Stimulated activated CD8-positive, alpha-beta memory T cell treated with anti-CD3 and anti-CD28 coated beads, Interleukin-15, amount 100 ng/mL, for 4 hours (primary cell): ENCODE measurements around the gene CLNK.
A peak's percentile ranks its signal among the peaks of the same experiment; 100 is the strongest.

ENCODE experiments used
- DNase-seq, 2 donors: peaks; one replicate each; pipeline ENCODE4 v3.0.0-alpha.2; 2020; ENCODE audit warnings: low read depth in 2 of 2

The CLNK gene

GRCh38 chr4:10613926-10614478, 70.6 kb downstream of the CLNK start:
- no peak for DNase-seq

GRCh38 chr4:10612476-10612875, 72.1 kb downstream of the CLNK start:
- no peak for DNase-seq

- no peak for DNase-seq
Measured at GRCh38 chr4:10611673-10612072, 72.9 kb downstream of the CLNK start.

GRCh38 chr4:10608501-10609219, 75.9 kb downstream of the CLNK start:
- DNase-seq = no peak

GRCh38 chr4:10607206-10607605, 77.4 kb downstream of the CLNK start:
- DNase-seq = no peak

DNA sequence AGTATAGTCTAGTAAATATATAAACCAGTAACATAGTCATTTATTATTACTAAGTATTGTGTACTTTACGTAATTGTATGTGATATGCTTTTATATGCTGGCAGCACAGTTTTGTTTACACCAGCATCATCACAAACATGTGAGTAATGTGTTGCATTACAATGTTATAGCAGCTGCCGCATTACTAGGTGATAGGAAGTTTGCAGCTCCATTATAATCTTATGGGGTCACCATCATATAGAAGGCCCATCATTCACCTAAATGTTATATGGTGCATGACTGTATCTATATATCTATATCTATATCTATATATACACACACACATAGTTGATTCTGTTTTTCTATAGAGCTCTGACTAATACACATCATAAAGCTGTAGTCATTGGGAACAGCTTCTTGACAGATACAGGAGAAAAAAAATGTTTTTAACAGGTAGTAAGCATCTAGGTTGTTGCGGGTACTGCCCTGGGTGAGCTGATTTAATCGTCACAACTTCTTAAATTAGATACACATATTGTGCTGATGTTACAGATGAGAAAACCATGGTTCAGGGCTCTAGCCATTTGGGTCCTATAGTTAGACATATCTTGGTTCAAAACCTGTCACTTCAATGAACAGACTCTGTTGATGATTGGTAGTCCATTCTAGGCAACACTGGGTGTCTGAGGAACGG, 77.9 kb downstream of the CLNK start:
- DNase-seq = no peak

DNA sequence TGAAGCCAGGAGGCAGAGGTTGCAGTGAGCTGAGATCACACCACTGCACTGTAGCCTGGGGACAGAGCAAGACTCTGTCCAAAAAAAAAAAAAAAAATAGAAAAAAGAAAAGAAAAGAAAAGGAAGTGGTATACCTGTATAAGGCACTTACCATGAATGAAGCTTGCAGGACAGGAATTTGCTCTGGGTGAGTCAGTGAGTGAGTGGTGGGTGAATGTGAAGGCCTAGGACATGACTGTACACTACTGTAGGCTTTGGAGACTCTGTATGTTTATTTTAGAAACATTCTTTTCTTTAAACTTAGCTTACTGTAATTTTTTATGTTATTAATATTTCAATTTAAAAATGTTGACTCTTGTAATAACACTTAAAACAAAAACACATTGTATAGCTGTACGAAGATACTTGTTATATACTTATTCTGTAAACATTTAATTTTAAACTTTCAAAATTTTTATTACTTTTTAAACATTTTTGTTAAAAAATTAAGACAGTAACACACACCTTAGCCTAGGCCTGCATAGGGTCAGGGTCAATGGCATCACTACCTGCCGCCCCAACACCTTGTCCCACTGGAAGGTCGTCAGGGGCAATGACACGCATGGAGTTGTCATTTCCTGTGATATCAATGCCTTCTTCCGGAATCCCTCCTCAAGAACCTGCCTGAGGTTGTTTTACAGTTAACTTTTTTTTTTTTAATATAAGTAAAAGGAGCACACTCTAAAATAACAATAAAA, 78.7 kb downstream of the CLNK start:
- no peak for DNase-seq

DNA sequence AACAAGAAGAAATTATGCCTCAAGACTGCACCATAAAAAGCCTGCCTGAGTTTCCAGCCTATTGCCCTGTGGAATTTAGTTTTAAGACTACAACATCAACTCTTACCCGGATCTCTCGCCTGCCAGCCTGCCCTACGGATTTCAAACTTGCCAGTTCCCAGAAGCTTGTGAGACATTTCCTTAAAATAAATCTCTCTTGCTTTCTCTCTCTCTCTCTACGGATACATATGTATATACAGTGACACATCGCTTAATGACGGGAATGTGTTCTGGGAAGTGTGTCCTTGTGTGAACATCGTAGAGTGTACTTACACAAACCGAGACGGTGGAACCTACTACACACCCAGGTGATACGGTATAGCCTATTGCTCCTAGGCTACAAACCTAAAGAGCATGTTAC, 79.5 kb downstream of the CLNK start:
- DNase-seq = no peak

DNA sequence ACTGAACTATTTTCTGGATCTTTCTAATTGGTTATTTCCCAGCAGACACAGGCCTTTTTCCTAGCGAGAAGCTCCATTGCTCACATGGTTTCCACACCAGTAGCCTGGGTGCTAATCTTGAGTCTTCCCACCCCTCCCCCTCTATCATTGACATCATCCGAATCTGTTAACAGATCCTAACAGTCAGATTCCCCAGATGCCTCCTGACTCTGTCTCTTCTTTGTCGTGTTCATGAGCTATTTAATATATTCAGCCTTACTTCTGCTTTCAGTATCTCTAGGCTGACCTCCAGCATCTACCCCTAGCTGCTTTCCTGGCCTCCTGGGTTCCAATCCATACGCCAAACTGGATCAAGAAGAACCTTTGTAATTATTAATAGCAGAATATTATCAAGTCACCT, 85.0 kb downstream of the CLNK start:
- no peak for DNase-seq

- no peak for DNase-seq
Measured at GRCh38 chr4:10598829-10599228, 85.7 kb downstream of the CLNK start.

DNA sequence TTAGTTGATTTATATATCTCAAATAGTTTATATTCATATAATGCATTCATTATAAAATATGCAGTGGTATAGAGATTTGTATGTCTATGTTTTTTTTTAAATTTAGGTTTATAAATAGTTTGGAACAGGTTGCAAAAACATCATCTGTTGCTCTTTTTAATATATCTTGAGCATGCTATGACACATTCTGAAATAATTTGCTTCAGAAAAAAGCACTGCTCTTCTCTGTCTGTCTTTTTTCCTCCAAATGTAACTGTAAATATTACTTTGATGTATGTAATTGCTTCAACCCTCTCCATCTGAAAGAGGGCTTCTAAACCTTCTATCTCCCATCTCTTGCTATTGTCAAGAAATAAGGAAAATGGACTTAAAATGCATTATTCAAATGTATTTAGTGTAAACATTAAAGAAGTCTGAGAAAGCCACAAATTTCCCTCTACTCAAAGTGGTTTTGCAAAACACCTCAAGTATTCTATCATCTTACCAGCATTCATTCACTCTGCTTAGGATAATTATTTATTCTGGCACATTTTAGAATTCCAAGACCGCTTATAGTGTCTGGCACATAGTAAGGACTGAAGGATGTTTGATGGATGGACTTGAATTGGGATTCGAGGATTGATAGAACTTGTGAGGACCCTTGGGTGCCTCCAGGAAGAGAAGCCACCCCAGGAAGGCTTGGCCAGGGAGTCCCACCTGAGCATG, 87.8 kb downstream of the CLNK start:
- no peak for DNase-seq

- no peak for DNase-seq
Measured at GRCh38 chr4:10593130-10593529, 91.4 kb downstream of the CLNK start.

DNA sequence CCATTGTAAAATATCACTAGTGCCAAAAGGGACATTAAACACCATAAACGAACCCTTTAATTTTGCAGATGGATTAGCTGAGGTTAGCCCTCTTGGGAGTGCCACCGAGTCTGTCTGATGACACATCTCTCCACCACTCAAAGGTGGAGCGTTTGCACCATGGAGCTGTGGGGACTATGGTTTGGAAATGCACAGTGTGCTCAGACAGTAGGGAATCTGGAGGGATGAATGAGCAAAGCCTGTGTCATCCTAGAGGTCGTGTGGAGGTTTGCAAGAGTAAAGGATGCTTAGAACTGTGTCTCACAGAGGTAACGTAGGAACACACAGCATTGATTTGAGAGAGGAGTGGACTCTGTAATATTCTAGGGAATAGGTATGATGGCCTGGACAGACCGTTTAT, 93.7 kb downstream of the CLNK start:
- no peak for DNase-seq

GRCh38 chr4:10589799-10590198, 94.8 kb downstream of the CLNK start:
- DNase-seq = no peak

- no peak for DNase-seq
Measured at GRCh38 chr4:10589321-10589720, 95.2 kb downstream of the CLNK start.

GRCh38 chr4:10587697-10588096, 96.9 kb downstream of the CLNK start:
- peak in 1 of 2 donors; percentile 1 for DNase-seq

GRCh38 chr4:10587296-10587695, 97.3 kb downstream of the CLNK start:
- no peak for DNase-seq

DNA sequence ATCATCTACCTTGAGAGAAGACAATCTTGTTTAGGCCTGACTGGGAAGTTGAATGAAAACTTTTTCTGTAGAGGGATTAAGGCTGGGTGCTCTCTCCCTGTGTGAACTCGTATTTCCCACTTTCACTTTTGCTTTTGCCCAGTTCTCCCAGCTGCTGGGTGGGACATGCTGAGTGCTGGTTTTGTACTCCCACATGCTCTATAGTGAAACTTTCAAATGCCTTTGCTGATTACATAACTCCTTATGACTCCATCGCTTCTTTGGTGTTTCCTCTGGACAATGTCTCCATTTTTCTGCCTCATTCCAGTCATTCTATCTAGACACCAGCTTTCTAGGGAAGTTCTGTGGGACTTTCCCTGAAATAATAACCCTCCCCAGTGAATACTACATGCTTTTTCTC, 100.5 kb downstream of the CLNK start:
- DNase-seq = no peak

GRCh38 chr4:10582951-10583350, 101.6 kb downstream of the CLNK start:
- no peak for DNase-seq

- no peak for DNase-seq
Measured at GRCh38 chr4:10582059-10582686, 102.4 kb downstream of the CLNK start.

- DNase-seq = no peak
Measured at GRCh38 chr4:10581022-10581421, 103.5 kb downstream of the CLNK start.

GRCh38 chr4:10579648-10580047, 104.9 kb downstream of the CLNK start:
- DNase-seq = no peak
